Uterus (tissue), 4 donors: ENCODE results near the gene ACSF3. TPM values are rescaled to one million over a fixed set of nuclear protein-coding genes. Genes with fewer than 3 reads are reported as not detected.

ENCODE experiments used
- DNase-seq, 2 donors: peaks; one replicate each; pipeline ENCODE4 v3.0.0-alpha.2; 2019 to 2020
- H3K27ac ChIP-seq, 2 donors: fragments of 200-600 bp; sonication (generic); 1 replicate in 1 of 2; 2 replicates in 1 of 2; pipeline ENCODE4 v1.5.1; 2016 to 2018
- H3K27me3 ChIP-seq, 2 donors: fragments of 200-600 bp; sonication (generic); one replicate each; pipeline ENCODE4 v1.5.1; 2018 to 2019; ENCODE audit warnings: control low read depth in 1 of 2
- H3K36me3 ChIP-seq, 2 donors: fragments of 200-600 bp; sonication (generic); one replicate each; pipeline ENCODE4 v1.5.1; 2019; ENCODE audit warnings: control low read depth in 1 of 2
- H3K4me1 ChIP-seq, 2 donors: fragments of 200-600 bp; sonication (generic); one replicate each; pipeline ENCODE4 v1.5.1; 2018 to 2019; ENCODE audit warnings: control low read depth in 1 of 2
- H3K4me3 ChIP-seq, 2 donors: fragments of 200-600 bp; sonication (generic); 1 replicate in 1 of 2; 2 replicates in 1 of 2; pipeline ENCODE4 v1.5.1; 2018 to 2019; ENCODE audit warnings: mild to moderate bottlenecking in 1 of 2
- H3K9me3 ChIP-seq, 2 donors: fragments of 200-600 bp; sonication (generic); one replicate each; pipeline ENCODE4 v1.5.1; 2019; ENCODE audit warnings: control low read depth in 1 of 2
- CTCF ChIP-seq, 4 experiments: fragments of 200-600 bp in 2 of 4; fragments of 450-650 bp in 2 of 4; sonication (generic) in 2 of 4; IDR thresholded peaks; one replicate each; pipeline ENCODE4 v1.5.1; 2016 to 2019; ENCODE audit warnings: antibody characterized with exemption in 4 of 4, mild to moderate bottlenecking in 2 of 4, moderate library complexity in 1 of 4
- POLR2A ChIP-seq, 2 donors: fragments of 450-650 bp; IDR thresholded peaks; one replicate each; pipeline ENCODE4 v1.6.1; 2016; ENCODE audit warnings: antibody characterized with exemption in 2 of 2, mild to moderate bottlenecking in 1 of 2, moderate library complexity in 1 of 2
- intact Hi-C: fragments of 100-400 bp; cut with DNase I; formaldehyde crosslinking; loops from one replicate; pipeline ENCODE4 v1.15.1; 2023; ENCODE audit warnings: low total_unique reads
- total RNA-seq, 4 donors: library from RNA; depleted of rRNA in 3 of 4; stranded (reverse); fragments of >200 nt in 3 of 4; gene quantifications; one replicate each; pipeline versions ENCODE4 v1.1.0 to v1.2.4, GENCODE V29; 2014 to 2023
- donor health status: DM: yes; HTN: yes; CAD: no.

Gene ACSF3
- total RNA-seq, 4 donors from 2014 or later: 7.4 to 39.0 (median 18.2) TPM

GRCh38 chr16:89110641-89111040 is 17.0 kb downstream of the ACSF3 start:
- Histone ChIP-seq H3K27me3 (no peaks in the 10 kb centered on the region), H3K27ac (no peak overlapping the region), H3K4me1 (no peaks in the 10 kb centered on the region), H3K9me3 (no peaks in the 10 kb centered on the region), H3K4me3 (no peak overlapping the region), H3K36me3 (no peaks in the 10 kb centered on the region)
- intact Hi-C loops: no loop called here
- DNase-seq: no peak
- TF ChIP-seq POLR2A (IDR thresholded peaks at IDR 0.05) (no peak), CTCF (IDR thresholded peaks at IDR 0.05) (no peak)

- no peaks in the 10 kb centered on the region for H3K36me3 ChIP-seq
These were observed 17.6 kb downstream of the ACSF3 start for GRCh38 chr16:89111263-89111662.

GRCh38 chr16:89112377-89113151 is 18.9 kb downstream of the ACSF3 start:
- Histone ChIP-seq H3K36me3 (no peaks in the 10 kb centered on the region), H3K4me3 (no peak overlapping the region), H3K4me1 (no peaks in the 10 kb centered on the region), H3K27me3 (no peaks in the 10 kb centered on the region), H3K27ac (no peak overlapping the region), H3K9me3 (no peaks in the 10 kb centered on the region)
- intact Hi-C loops: no loop called here
- DNase-seq: no peak
- TF ChIP-seq CTCF (IDR thresholded peaks at IDR 0.05): no peak
- TF ChIP-seq POLR2A (IDR thresholded peaks at IDR 0.05): no peak

More at GRCh38 chr16:89111263-89111662, 17.6 kb downstream of the ACSF3 start:
- TF ChIP-seq CTCF (IDR thresholded peaks at IDR 0.05): no peak
- TF ChIP-seq POLR2A (IDR thresholded peaks at IDR 0.05): no peak
- Histone ChIP-seq H3K9me3 (no peaks in the 10 kb centered on the region), H3K4me3 (no peak overlapping the region), H3K27ac (no peak overlapping the region), H3K4me1 (no peaks in the 10 kb centered on the region), H3K27me3 (no peaks in the 10 kb centered on the region)
- intact Hi-C loops: no loop called here
- no peak for DNase-seq

- no peak overlapping the region for H3K4me3 ChIP-seq
- no peak for DNase-seq
- H3K4me1 ChIP-seq: no peaks in the 10 kb centered on the region
- no peak for TF ChIP-seq POLR2A (IDR thresholded peaks at IDR 0.05)
- no peak for TF ChIP-seq CTCF (IDR thresholded peaks at IDR 0.05)
- no peaks in the 10 kb centered on the region for H3K27me3 ChIP-seq
- no peaks in the 10 kb centered on the region for H3K36me3 ChIP-seq
- intact Hi-C loops: no loop called here
- H3K27ac ChIP-seq: no peak overlapping the region
- no peaks in the 10 kb centered on the region for H3K9me3 ChIP-seq
These were observed 19.5 kb downstream of the ACSF3 start for GRCh38 chr16:89113152-89113547.

GRCh38 chr16:89113661-89114060 is 20.0 kb downstream of the ACSF3 start:
- H3K4me3 ChIP-seq: no peak overlapping the region
- H3K9me3 ChIP-seq: no peaks in the 10 kb centered on the region
- intact Hi-C loops: no loop called here
- H3K36me3 ChIP-seq: no peaks in the 10 kb centered on the region
- no peaks in the 10 kb centered on the region for H3K4me1 ChIP-seq
- no peak for DNase-seq
- TF ChIP-seq CTCF (IDR thresholded peaks at IDR 0.05) (no peak), POLR2A (IDR thresholded peaks at IDR 0.05) (no peak)
- no peaks in the 10 kb centered on the region for H3K27me3 ChIP-seq
- no peak overlapping the region for H3K27ac ChIP-seq
